SU-DHL-6 (cell line): ENCODE data around the gene PLCD1.

Experiments used
- H2AFZ ChIP-seq: fragments of 200-600 bp; sonication (generic); 2 replicates; pipeline ENCODE4 v1.6.1; 2014; ENCODE audit warnings: low read depth, mild to moderate bottlenecking, moderate library complexity, mixed read lengths, antibody characterized with exemption, low read length; ENCODE audit not compliant: severe bottlenecking
- H3F3A ChIP-seq: fragments of 200-600 bp; shearing (Covaris generic); 2 replicates; pipeline ENCODE4 v1.6.0; 2016; ENCODE audit warnings: antibody characterized with exemption, mild to moderate bottlenecking; ENCODE audit not compliant: insufficient read depth
- H3K27ac ChIP-seq: fragments of 200-600 bp; sonication (generic); 2 replicates; pipeline ENCODE4 v1.5.1; 2016; ENCODE audit warnings: low read depth, mild to moderate bottlenecking, low read length, moderate library complexity, mixed read lengths
- H3K27me3 ChIP-seq: fragments of 200-600 bp; sonication (generic), shearing (Covaris generic); 2 replicates; pipeline ENCODE4 v1.6.0; 2014; ENCODE audit warnings: mild to moderate bottlenecking, low read length
- H3K36me3 ChIP-seq: fragments of 200-600 bp; sonication (generic); 2 replicates; pipeline ENCODE4 v1.6.1; 2014; ENCODE audit warnings: mild to moderate bottlenecking, low read length, mixed read lengths
- H3K4me2 ChIP-seq: fragments of 300-600, 200-600 bp; shearing (Covaris generic), sonication (generic); 2 replicates; pipeline ENCODE4 v1.6.0; 2014; ENCODE audit warnings: low read length, low read depth, mild to moderate bottlenecking; ENCODE audit not compliant: poor library complexity, severe bottlenecking
- H3K4me3 ChIP-seq: fragments of 200-600 bp; sonication (generic); 2 replicates; pipeline ENCODE4 v1.5.1; 2014; ENCODE audit warnings: antibody characterized with exemption, low read length, mild to moderate bottlenecking, mixed read lengths; ENCODE audit not compliant: insufficient read depth, poor library complexity, severe bottlenecking
- H3K79me2 ChIP-seq: fragments of 200-600 bp; sonication (generic); 2 replicates; pipeline ENCODE4 v1.6.1; 2014; ENCODE audit warnings: mild to moderate bottlenecking, low read length, moderate library complexity; ENCODE audit not compliant: insufficient read depth
- H3K9ac ChIP-seq: fragments of 200-600 bp; sonication (generic); 2 replicates; pipeline ENCODE4 v1.7.0; 2014; ENCODE audit warnings: mild to moderate bottlenecking, low read length
- H3K9me2 ChIP-seq: fragments of 200-600 bp; sonication (generic); replicated peaks from 2 replicates; pipeline ENCODE4 v1.6.1; 2014; ENCODE audit warnings: low read length; ENCODE audit not compliant: insufficient read depth
- H3K9me3 ChIP-seq: fragments of 200-600 bp; sonication (generic); 2 replicates; pipeline ENCODE4 v1.6.1; 2014; ENCODE audit warnings: low read length, mixed read lengths; ENCODE audit not compliant: insufficient read depth
- H4K20me1 ChIP-seq: fragments of 200-600 bp; sonication (generic); 2 replicates; pipeline ENCODE4 v1.6.1; 2014; ENCODE audit warnings: low read depth, mild to moderate bottlenecking, antibody characterized with exemption, low read length, moderate library complexity, mixed read lengths
- CTCF ChIP-seq: fragments of 200-600 bp; sonication (generic); IDR thresholded peaks from one replicate; pipeline ENCODE4 v1.5.1; 2017; ENCODE audit warnings: antibody characterized with exemption, mild to moderate bottlenecking, low read length, moderate library complexity; ENCODE audit not compliant: insufficient read depth, poor library complexity, severe bottlenecking
- EZH2phosphoT487 ChIP-seq: fragments of 200-600 bp; sonication (generic), shearing (Covaris generic); conservative IDR thresholded peaks from 2 replicates; pipeline ENCODE4 v1.6.1; 2018; ENCODE audit warnings: mild to moderate bottlenecking, antibody characterized with exemption, low read length, moderate library complexity, mixed read lengths

Gene PLCD1

GRCh38 chr3:37997342-37997741 is 32.1 kb downstream of the PLCD1 start:
- no peaks in the 10 kb centered on the region for H3K9me2 ChIP-seq
- no peak overlapping the region for H3K4me2 ChIP-seq
- no peaks in the 10 kb centered on the region for H3K27me3 ChIP-seq
- no peaks in the 10 kb centered on the region for H3K79me2 ChIP-seq
- no peak overlapping the region for H3K9ac ChIP-seq
- no peak overlapping the region for H3K4me3 ChIP-seq
- H3K36me3 ChIP-seq = no peaks in the 10 kb centered on the region
- no peak overlapping the region for H3K27ac ChIP-seq
- no peaks in the 10 kb centered on the region for H3F3A ChIP-seq
- no peaks in the 10 kb centered on the region for H4K20me1 ChIP-seq
- H2AFZ ChIP-seq = no peak overlapping the region
- no peaks in the 10 kb centered on the region for H3K9me3 ChIP-seq
- TF ChIP-seq EZH2phosphoT487 = no peak
- TF ChIP-seq CTCF = no peak

- no peak overlapping the region for H3K27ac ChIP-seq
- H2AFZ ChIP-seq = no peak overlapping the region
- no peak overlapping the region for H3K4me3 ChIP-seq
These were observed 32.6 kb downstream of the PLCD1 start for GRCh38 chr3:37996785-37997301.

GRCh38 chr3:37995652-37996641 is 33.5 kb downstream of the PLCD1 start:
- no peaks in the 10 kb centered on the region for H4K20me1 ChIP-seq
- no peak overlapping the region for H3K27ac ChIP-seq
- no peak overlapping the region for H2AFZ ChIP-seq
- H3K27me3 ChIP-seq = no peaks in the 10 kb centered on the region
- no peaks in the 10 kb centered on the region for H3K36me3 ChIP-seq
- H3K9ac ChIP-seq = no peak overlapping the region
- H3K9me2 ChIP-seq = no peaks in the 10 kb centered on the region
- no peaks in the 10 kb centered on the region for H3K9me3 ChIP-seq
- no peak overlapping the region for H3K4me2 ChIP-seq
- H3K4me3 ChIP-seq = no peak overlapping the region
- no peaks in the 10 kb centered on the region for H3K79me2 ChIP-seq
- TF ChIP-seq EZH2phosphoT487 (no peak), CTCF (no peak)
- no peaks in the 10 kb centered on the region for H3F3A ChIP-seq

More at GRCh38 chr3:37996785-37997301, 32.6 kb downstream of the PLCD1 start:
- Histone ChIP-seq H3F3A (no peaks in the 10 kb centered on the region), H3K36me3 (no peaks in the 10 kb centered on the region), H3K27me3 (no peaks in the 10 kb centered on the region), H3K79me2 (no peaks in the 10 kb centered on the region), H3K4me2 (no peak overlapping the region), H3K9me3 (no peaks in the 10 kb centered on the region), H4K20me1 (no peaks in the 10 kb centered on the region), H3K9me2 (no peaks in the 10 kb centered on the region), H3K9ac (no peak overlapping the region)
- TF ChIP-seq CTCF = peak; percentile 69
- TF ChIP-seq EZH2phosphoT487 = no peak
